ENCODE results near the gene ADAMTS14. TPM values are rescaled to one million over a fixed set of nuclear protein-coding genes. Genes with fewer than 3 reads are reported as not detected.

The ADAMTS14 gene
- 0.03 and 0.10 TPM in 2 replicates for total RNA-seq (2014; rRNA removed; shearing (Covaris generic))
- total RNA-seq (2022) = 0.11 TPM in 1 of 2 replicates, not detected in the other
- percentile 12 among the genes with signal in this experiment for Bru-seq, nascent RNA
- percentile 11 among the genes with signal in this experiment for BruChase-seq, experiment 1, labeled RNA remaining after a 6-hour chase
- percentile 7 among the genes with signal in this experiment for BruChase-seq, experiment 2, labeled RNA remaining after a 2-hour chase
- long read RNA-seq = 0 reads

GRCh38 chr10:70672165-70673042 is at the start of gene ADAMTS14:
TSS of gene ADAMTS14 (plus strand) at chr10:70672506. CDS start at chr10:70672803, 297 bp downstream.
- no TSS peak for BruUV-seq (replicated peaks)
- Histone ChIP-seq H3K4me2 (ENCODE audit: low read length) (no peak within 1 kb of the TSS), H3K4me3 (ENCODE audit: low read depth, low read length, poor library complexity, severe bottlenecking) (no peak within 1 kb of the TSS), H2AFZ (ENCODE audit: low read length) (no peak within 1 kb of the TSS), H3K9me3 (ENCODE audit: low read length) (no peaks in the 10 kb centered on the region), H3K4me1 (ENCODE audit: insufficient read depth, low read length, poor library complexity, severe bottlenecking) (no peaks in the 10 kb centered on the region), H3K79me2 (ENCODE audit: insufficient read depth, low read depth, low read length) (no peaks in the 10 kb centered on the region), H3K27ac (ENCODE audit: low read depth, low read length, poor library complexity, severe bottlenecking) (no peak within 1 kb of the TSS), H3K9me2 (ENCODE audit: insufficient read depth, low read length) (no peaks in the 10 kb centered on the region), H3K36me3 (ENCODE audit: insufficient read depth, low read length) (no peaks in the 10 kb centered on the region), H4K20me1 (ENCODE audit: insufficient read depth, low read length) (no peaks in the 10 kb centered on the region)
- intact Hi-C loops (cut with micrococcal nuclease; ENCODE audit: unreplicated experiment) = no loop called here
- ChIA-PET POLR2A (no interaction called here), CTCF (ENCODE audit: unreplicated experiment) (no interaction called here)
- TF ChIP-seq EZH2phosphoT487 (IDR thresholded peaks at IDR 0.05; ENCODE audit: borderline replicate concordance, low read depth, low read length) = no peak
- TF ChIP-seq, protein P1, sequence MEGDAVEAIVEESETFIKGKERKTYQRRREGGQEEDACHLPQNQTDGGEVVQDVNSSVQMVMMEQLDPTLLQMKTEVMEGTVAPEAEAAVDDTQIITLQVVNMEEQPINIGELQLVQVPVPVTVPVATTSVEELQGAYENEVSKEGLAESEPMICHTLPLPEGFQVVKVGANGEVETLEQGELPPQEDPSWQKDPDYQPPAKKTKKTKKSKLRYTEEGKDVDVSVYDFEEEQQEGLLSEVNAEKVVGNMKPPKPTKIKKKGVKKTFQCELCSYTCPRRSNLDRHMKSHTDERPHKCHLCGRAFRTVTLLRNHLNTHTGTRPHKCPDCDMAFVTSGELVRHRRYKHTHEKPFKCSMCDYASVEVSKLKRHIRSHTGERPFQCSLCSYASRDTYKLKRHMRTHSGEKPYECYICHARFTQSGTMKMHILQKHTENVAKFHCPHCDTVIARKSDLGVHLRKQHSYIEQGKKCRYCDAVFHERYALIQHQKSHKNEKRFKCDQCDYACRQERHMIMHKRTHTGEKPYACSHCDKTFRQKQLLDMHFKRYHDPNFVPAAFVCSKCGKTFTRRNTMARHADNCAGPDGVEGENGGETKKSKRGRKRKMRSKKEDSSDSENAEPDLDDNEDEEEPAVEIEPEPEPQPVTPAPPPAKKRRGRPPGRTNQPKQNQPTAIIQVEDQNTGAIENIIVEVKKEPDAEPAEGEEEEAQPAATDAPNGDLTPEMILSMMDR (conservative IDR thresholded peaks at IDR 0.05; ENCODE audit: low read length) = no peak
- DNase-seq (ENCODE audit: low spot score) = no peak

DNA sequence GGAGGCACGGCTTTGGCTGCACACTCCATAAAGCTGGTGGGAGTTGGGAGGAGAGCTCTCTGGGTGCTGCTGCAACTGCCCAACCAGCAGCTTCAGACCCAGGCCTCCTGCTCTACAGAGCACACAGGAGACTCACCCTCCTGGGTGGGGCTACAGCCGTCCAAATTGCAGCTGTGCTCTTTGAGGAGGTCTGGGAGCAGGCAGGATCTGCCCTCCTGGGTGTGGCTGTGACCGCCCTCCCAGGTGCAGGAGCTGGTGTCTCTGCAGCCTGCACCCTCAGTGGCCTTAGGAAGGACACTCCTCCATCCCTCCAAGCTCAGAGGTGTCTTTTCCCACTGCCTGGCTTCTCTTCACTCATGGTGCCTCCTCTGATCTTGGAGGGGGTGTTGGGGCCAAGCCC is 49.8 kb upstream of the ADAMTS14 start:
- intact Hi-C loops (cut with micrococcal nuclease; ENCODE audit: unreplicated experiment) = loop anchor here (10.0 kb wide), 1 partner anchor 132 kb away; no protein-coding TSS in a partner anchor
- no TSS peak for BruUV-seq (replicated peaks)
- Histone ChIP-seq H3K79me2 (ENCODE audit: insufficient read depth, low read depth, low read length) (no peaks in the 10 kb centered on the region), H3K4me2 (ENCODE audit: low read length) (no peak overlapping the region), H3K4me3 (ENCODE audit: low read depth, low read length, poor library complexity, severe bottlenecking) (no peak overlapping the region), H3K27ac (ENCODE audit: low read depth, low read length, poor library complexity, severe bottlenecking) (no peak overlapping the region), H3K9me2 (ENCODE audit: insufficient read depth, low read length) (no peaks in the 10 kb centered on the region), H4K20me1 (ENCODE audit: insufficient read depth, low read length) (no peaks in the 10 kb centered on the region), H3K4me1 (ENCODE audit: insufficient read depth, low read length, poor library complexity, severe bottlenecking) (no peaks in the 10 kb centered on the region), H2AFZ (ENCODE audit: low read length) (no peak overlapping the region), H3K36me3 (ENCODE audit: insufficient read depth, low read length) (no peaks in the 10 kb centered on the region), H3K9me3 (ENCODE audit: low read length) (peaks cover 19% of the 10 kb centered on the region; the same call in 1 of the 2 replicates)
- CTCF ChIA-PET (ENCODE audit: unreplicated experiment) = no interaction called here
- TF ChIP-seq, protein P1 (conservative IDR thresholded peaks at IDR 0.05; ENCODE audit: low read length) = no peak
- no peak for TF ChIP-seq EZH2phosphoT487 (IDR thresholded peaks at IDR 0.05; ENCODE audit: borderline replicate concordance, low read depth, low read length)
- POLR2A ChIA-PET = interaction anchor here (0.7 kb wide), 1 partner anchor 250 kb away, joined by 3 read pairs; no protein-coding TSS in a partner anchor
- DNase-seq (ENCODE audit: low spot score) = no peak

Data from OCI-LY7 (cell line).